GM12874 (cell line): Measurements from ENCODE around the gene TTC4.

Experiments used
- CTCF ChIP-seq: IDR thresholded peaks from 2 replicates; pipeline ENCODE4 v1.5.1; 2011; ENCODE audit warnings: low read depth, mild to moderate bottlenecking, control low read depth, low read length, moderate library complexity; ENCODE audit not compliant: insufficient read depth

Gene TTC4

DNA sequence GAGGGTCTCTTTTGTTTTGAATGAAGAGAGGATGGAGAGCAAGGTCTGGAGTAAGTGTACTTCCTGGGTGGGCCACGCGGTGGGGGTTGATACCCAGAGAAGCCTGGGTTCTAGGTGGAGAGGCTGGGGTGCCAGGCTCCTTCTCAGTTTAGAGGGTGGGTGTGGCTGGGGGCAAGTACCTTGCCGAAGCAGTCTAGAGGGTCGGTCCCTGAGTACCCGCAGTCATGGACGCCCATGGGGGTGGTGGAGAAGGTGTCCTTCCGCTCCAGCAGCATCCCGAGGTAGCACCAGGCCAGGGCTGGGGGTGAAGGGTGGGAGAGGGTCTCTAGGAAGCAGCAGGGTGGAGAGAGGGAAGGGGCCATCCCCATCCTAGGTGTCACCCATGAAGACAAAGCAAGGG is 71.1 kb downstream of the TTC4 start:
- TF ChIP-seq CTCF: no peak

DNA sequence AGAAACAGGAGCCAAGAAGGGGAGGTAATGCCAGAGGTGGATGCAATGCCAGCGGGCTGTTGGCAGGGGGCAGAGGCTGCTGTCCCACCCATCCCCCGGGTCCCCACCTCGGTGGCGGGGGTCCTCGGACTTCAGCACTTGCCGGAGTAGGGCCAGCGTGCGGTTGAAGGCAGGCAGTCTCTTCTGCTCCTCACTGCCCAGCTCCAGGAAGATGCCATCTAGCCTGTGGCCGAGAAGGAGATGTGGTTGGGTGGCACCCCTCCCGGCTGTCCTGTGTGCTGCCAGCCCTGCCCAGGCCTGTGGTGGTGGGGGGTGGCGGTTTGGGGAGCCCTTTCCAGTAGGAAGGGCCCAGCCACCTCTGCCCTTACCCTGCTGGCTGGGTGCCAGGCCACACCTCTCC is 71.9 kb downstream of the TTC4 start:
- TF ChIP-seq CTCF: no peak

GRCh38 chr1:54788459-54788858 is 72.8 kb downstream of the TTC4 start:
- no peak for TF ChIP-seq CTCF

- TF ChIP-seq CTCF: peak; percentile 71
These were observed 76.3 kb downstream of the TTC4 start for GRCh38 chr1:54791880-54792522.
